DLD1 (cell line): ENCODE data around the gene ZNF319.
"Not testable (repeated sequence)": the region's sequence is repeated elsewhere in the genome, so short reads cannot be mapped to it uniquely, and the experiment has no call there.

Source experiments
- in situ Hi-C: cut with HindIII; loops from 2 replicates; pipeline ENCODE4 v1.10.0; 2017; ENCODE audit warnings: low sequenced_read_pairs

The ZNF319 gene

DNA sequence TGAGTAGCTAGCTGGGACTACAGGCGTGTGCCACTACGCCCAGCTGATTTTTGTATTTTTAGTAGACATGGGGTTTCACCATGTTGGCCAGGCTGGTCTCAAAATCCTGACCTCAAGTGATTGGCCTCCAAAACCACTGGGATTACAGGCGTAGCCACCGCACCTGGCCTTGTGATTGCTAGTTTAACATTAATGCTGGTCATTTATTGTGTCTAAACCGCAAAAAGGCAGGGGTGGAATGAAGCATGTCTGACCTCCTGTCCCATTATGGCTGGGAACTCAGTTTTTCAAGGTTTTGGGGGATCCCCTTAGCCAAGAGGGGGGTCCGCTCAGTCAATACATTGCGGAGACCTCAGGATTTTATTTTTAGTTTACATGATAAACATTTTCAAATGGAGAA is 18.8 kb downstream of the ZNF319 start:
- in situ Hi-C loops = loop anchor here (10.0 kb wide), 2 partner anchors 97 to 187 kb away; no protein-coding TSS in a partner anchor

DNA sequence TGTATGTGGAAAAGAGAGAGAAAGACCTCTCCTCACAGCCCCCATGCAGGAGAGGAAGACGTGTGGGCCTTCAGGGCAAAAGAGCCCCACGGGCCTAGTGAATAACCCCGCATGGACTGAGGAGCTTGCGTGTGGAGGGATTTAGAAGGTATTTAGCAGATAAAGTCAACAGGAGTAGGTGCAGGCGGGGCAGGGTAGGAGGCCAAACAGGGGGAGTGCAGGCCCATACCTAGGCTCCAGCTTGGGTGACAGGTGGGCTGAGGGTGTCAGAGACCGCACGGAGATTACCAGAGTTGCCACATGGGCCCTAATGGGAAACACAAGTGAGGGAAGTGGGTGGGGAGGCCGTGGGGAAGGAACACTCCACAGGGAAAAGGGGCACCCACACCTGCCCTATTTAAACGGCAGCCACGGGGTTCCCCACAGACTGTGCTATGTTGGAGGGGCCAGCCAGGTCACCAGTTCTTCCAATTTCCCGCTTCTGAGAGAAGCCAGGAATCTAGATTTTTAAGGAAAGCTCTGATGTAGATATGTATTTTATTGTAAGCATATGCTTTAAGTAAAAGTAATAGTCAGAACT is 21.4 kb downstream of the ZNF319 start:
- in situ Hi-C loops = no loop called here

DNA sequence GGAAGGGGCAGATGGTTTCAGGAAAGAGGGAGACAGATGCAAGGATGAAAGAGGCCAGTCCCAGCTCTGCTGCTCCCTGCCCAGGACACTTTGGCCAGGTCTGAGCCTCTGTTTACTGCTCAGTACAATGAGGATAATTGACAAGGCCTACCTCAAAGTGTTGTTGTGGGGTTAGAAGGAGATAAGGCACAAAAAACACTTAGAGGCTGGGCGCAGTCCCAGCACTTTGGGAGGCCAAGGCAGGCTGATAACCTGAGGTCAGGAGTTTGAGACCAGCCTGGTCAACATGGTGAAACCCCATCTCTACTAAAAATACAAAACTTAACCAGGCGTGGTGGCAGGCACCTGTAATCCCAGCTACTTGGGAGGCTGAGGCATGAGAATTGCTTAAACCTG is 22.4 kb downstream of the ZNF319 start:
- in situ Hi-C loops = not testable (repeated sequence)

DNA sequence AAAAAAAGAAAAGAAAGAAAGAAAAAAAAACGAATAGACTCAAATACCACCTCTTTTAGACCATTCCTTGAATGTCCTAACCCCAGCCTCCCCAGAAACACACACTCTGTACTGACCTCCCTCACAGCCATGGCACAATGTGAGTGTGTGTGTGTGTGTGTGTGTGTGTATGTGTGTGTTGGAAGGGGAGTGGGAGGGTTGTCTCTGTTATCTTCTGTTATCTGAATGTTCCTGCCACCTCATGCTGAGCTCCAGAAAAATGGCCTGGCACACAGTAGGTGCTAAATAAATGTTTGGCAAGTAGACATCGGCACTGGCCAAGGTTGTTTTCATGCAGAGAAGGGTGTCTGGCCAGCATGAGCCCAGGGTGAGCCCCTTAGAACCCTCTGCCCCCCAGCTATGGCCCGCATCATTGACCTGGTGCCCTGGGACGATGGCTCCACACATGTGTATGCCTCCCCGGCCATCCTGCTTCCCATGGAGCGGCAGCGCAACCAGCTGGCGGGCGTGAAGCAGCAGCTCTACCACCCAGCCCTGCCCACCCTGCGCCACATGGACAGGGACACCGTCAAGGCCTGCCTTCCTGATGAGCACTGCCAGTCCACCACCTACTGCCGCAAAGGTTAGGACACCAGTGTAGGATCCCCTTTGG is 22.9 kb downstream of the ZNF319 start:
- in situ Hi-C loops = no loop called here

DNA sequence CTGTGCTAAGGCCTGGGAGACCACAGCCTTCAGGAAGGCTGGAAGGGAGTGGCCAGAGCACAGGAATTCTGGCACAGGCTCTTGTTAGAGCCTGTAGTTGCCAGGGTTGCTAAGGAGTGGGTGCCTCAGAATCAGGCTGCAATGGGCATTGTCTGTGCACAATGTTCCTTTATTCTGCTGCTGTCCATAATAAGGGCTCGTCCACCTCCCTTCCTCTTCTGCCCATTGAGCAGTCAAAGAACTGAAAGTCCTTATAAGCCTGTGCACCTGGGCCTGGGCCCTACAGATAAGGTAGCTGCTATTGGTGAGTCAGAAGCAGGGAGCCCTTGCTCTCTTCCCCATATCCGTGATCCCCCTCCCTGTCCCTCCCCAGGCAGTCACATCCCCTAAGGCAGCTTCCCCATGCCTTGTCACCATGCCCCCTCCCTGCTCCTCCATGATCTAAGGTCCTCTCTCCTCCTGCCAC is 24.1 kb downstream of the ZNF319 start:
- in situ Hi-C loops = no loop called here

DNA sequence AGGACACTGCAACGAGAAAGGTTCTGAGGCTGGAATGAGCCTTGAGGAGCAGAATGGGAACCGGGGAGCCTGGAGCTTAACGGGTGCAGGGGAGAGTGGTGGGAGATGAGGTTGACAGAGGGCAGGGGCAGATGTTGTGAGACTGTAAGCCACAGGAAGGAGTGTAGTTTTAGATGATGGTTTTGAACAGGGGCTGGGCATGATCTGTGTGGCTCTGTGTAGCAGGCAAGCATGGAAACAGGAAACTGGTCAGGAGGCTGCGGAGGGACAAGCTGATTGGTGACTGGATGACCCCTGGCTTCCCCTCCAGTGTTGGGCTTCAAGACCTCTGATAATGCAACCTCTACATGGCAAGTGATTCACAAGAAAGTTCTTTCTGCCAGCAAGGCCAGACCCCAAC is 28.2 kb downstream of the ZNF319 start:
- in situ Hi-C loops = no loop called here

DNA sequence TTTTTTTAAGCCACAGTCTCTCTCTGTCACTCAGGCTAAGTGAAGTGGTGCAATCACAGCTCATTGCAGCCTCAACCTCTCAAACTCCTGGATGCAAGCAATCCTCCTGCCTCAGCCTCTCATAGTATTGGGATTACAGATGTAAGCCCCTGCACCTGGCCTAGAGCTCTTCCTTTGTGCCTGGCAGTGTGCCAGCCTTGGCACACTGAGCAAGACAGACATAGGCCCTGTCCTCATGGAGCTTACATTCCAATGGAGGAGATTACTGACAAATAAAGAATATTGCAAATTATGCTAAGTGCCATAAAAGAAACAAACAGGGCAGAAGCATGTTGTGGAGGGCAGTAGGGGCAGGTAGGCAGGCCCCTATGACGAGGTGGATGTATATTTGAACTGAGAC is 28.6 kb downstream of the ZNF319 start:
- in situ Hi-C loops = no loop called here

DNA sequence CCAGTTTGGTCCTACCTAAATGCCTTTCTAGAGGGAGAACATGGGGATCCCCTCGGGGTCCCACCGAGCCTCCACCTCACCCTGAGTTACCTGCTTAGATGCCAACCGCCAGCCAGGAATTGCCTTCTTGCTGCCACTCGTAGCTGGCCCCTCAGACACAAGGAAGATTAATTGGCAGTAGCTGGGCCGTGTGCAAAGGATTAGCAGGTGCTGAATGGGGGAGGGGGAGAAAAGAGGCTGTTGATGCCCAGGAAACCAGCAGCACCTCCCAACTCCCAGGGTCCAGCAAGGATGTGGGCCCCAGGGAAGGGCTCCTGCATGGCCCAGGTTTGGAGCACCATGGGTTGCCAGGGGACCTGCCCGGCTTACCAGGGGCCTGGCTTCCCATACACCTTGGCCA is 29.5 kb downstream of the ZNF319 start, which contains the start of gene CNGB1:
CNGB1 (minus strand) TSS at position 159 of the 400 bp plus-strand sequence. CDS start 3,842 bp downstream, outside the sequence.
- in situ Hi-C loops = no loop called here

DNA sequence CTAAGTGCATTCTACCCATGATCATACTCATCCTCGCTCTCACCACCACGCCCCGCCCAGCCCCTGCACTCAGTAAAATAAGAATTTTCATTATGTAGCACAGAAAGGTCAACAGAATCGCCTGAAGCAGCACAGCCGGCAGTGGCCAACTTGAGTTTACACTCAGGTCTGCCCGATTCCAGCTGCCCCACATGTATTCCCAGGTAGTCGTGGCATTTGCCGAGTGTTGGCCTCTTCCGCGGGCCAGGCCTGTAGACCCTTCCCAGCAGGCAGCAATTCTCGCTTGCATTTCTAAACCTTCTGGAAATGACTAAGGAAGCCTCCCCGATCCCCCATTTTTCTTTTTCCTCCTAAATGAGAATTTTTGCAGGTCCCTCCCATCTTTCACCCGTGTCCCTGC is 30.2 kb downstream of the ZNF319 start:
- in situ Hi-C loops = no loop called here

DNA sequence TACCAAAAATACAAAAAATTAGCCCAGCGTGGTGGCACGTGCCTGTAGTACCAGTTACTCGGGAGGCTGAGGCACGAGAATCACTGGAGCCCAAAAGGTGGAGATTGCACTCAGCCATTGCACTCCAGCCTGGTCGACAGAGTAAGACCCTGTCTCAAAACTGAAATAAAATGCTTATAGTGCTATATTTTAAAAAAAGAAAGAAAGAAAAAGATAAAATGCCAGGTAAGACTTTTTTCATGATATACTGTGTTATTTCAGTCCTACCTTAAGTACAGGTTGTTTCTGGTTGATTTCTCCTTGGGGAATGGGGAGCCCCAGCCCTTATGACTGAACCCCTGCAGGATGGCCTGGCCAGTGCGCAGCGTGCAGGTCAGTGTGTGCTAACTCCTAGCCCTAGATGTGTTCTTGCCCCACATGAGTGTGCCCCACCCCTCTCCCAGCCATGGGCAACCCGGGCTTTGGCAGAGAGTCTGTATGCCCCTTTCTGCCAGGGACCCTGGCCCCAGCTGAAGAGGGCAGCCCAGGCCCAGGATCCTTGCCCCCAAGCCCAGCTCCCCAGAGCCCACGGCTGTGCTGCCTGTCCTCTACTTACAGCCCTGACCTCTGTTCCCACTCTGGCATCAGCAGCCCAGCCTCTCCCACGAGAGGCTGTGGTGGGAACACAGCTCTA is 30.9 kb downstream of the ZNF319 start:
- in situ Hi-C loops = no loop called here

DNA sequence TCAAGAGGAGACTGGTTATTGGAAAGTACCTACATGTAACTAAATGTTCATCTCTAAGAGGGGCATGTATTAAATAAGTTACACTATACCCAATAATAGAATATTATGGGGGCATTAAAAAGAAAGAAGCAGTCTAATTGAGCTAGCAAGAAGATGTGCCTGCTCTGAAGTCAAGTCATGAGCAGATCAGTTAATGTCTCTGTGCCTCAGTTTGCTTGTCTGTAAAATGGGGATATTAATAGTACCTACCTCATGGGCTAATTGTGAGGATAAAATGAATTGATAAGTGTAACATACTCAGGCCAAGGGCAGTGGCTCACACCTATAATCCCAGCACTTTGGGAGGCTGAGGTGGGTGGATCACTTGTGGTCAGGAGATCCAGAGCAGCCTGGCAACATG is 32.6 kb downstream of the ZNF319 start:
- in situ Hi-C loops = no loop called here

DNA sequence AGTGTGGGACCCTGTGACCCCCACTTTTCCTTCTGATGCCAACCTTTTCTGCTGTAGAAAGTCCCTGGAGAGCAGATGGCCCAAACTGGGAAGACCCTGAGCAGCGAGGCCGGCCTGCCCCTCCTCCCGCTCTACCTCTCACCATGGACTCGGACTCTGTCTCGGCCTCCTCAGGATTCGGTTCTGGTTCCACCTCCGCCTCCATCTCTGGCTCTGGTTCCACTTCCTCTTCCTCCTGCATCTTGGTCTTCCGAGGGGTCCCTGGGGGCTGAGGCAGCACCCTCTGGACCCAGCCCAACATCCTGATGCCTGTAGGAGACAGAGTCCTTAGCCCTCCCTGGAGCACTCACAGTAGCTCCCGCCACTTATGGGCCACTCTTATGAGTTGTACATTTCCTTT is 33.5 kb downstream of the ZNF319 start:
- in situ Hi-C loops = no loop called here

DNA sequence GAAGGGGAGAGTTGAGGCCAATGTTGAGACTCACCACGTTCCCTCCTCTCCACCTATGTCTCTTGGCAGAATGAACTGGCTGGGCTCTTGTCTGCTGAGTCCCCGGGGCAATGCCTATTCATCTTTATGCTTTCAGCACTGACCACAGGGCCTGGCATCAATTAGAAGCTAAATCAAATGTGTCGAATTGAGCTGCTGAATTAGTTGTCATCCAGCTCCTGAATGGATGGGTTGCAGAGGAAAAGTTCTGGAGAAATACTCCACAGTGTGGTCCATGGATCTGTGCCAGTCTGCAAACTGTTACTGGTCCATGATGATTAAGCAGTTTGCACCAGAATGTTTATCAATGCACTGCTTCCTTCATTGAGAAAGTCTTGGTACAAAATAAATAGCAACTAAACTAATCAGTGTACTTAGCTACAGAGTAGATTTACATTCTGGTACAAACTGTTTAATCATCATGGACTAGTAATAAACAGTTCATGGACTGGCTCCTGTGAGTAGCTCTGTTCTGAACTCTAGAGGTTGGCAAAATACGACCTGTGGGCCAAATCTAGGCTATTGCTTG is 34.2 kb downstream of the ZNF319 start:
- in situ Hi-C loops = no loop called here

DNA sequence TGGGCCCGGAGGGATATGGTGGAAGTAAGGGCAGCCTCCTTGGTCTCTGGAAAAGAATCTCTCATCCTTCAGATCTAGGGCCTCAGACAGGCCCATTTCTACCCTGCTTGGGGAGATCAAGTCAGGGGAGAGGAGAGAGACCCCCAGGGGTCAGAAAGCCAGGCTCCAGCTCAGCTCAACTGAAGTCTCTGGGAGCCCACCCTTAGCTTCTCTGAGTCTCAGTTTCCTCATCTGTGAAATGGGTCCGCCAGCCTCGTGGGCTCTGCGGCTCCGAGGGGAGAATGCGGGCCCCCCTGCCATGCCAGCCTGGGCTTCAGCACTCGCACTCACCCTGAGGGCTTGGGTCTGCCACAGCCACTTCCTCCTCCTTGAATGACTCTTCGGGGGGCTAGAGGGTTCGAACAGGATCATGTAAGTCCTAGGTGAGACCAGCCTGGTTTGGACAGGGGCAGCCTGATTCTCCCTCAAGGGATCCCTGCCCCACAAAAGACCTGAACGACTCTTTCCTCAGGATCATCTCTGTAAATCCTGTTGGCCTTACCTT is 36.2 kb downstream of the ZNF319 start:
- in situ Hi-C loops = no loop called here

DNA sequence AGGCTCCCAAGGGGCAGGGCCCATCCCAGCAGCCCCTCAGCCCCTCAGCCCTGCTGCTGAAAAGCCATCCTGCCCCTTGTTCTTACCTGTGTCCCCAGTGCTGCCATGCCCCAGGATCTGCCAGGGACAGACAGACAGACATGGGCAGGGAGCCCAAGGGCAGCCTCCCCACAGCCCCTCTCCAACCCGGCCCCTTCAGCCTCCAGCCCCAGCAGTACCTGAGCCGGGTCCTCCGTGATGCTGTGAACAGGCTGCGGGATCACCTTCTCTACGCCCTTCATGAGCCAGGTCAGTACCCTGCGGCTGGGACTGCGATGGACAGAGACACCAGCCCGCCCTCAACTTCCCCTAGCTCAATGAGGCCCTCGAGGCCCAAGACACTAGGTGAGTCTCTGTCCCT is 37.7 kb downstream of the ZNF319 start:
- in situ Hi-C loops = no loop called here

DNA sequence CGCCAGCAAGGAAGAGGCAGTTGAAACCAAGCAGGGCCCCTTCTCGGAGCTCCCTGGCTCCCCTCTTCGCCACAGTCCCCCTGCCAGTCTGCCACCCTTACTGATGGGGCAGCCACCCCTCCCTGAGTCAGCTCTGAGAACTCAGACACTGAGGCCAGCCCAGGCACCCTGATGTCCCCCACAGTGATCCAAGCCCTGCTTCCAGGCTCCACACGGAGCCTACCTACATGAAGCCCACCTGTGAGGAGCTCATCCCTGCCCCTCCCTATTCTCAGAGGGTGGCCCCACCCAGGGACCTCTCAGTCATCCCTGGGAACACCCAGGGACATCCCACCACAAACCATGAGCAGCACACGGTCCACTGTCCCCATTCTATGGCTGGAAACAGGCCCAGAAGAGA is 38.4 kb downstream of the ZNF319 start:
- in situ Hi-C loops = no loop called here

DNA sequence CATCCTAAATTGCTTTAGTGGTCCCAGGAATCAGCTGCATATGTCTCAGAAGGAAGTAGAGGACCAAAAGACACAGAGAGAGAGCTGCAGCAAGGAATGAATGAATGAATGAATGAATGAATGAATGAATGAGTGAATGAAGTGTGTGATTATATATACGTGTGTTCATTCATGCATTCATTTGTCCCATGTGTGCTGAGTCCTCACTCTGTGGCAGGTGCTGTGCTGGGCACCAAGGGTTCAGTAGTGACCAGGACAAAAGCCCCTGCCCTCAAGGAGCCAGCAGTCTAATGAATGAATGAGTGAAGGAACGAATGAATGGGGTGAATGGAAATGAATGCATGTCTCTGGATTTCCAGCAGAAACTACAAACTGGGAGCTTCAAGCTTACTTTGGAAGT is 38.9 kb downstream of the ZNF319 start:
- in situ Hi-C loops = no loop called here

DNA sequence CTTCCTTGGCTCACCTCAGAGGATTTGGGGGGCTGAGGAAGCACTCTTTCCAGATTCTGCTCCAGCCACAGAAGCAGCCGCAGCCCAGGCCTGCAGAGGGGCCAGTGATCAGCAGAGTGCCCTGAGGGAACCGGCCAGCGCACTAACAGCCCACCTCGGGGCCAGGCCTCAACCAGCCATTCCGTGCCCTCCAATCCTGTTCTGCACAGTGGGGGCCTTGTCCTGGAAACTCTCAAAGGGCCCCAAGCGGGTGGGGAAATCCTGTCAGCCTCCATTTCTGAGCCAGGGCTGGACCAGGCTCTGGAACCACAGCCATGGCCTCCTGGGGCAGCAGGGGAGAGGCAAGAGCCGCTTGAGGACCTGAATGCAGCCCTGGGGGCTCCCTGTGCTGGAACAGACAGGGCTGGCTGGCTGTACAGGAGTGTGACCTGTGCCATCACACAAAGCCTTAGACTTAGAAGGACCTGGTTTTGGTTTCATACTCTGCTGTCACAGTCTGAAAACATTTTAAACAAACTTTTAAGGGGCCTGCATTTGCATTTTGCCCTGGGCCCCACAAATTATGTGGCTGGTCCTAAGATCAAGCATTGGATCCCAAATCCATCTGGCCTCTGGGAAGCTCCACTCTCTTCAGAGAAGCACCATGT is 39.5 kb downstream of the ZNF319 start:
- in situ Hi-C loops = no loop called here

DNA sequence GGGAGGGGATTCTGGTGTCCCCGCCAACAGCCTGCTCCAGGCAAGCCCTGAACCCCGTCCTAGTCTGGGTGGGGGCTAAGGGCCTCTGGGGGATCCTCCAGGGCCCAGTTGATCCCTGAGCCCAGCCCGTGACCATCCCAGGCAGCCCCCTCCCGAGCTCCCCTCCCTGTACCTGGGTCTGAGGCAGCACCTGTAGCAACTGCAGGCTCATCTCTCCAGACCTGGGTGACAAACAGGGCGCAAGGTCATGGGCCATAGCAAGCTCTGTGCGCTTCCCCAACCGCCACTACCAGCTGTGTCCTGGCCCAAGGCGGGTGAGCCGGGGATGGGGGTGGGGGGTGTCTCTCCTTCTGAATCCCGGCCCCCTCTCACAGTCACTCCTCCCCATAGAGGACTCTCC is 40.2 kb downstream of the ZNF319 start:
- in situ Hi-C loops = no loop called here

DNA sequence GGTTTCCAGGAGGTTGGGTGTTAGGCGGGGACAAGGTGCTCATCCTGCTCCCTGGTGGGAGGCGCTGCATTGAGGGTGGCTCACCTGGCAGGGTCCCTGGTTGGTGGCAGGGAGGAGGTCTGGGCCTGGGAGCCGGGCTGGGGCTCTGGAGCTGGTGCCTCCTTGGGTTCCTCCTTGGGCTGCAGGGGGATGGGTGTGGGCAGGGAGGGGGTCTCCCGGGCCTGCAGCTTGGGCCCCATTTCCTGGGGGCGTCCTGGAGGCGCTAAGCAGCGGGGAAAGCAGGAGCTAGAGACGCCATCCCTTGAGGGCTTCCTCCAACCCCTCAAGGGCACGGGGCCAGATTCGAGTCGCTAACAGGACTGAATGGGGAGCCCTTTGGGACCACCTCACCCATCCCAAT is 40.7 kb downstream of the ZNF319 start:
- in situ Hi-C loops = no loop called here

DNA sequence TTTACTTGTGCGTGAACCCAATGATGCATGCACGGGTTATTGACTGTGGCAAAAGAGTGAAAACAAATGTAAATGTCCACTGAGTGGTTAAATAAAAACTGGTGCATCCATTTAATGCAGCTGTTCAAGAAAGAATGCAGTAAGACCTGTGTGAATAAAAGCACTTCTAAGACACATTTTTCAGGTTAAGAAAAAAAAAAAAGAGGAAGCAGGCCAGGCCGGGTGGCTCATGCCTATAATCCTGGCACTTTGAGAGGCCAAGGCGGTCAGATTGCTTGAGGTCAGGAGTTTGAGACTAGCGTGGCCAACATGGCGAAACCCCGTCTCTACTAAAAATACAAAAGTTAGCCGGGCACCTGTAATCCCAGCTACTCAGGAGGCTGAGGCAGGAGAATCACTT is 41.4 kb downstream of the ZNF319 start:
- in situ Hi-C loops = no loop called here
